H1 (cell line): ENCODE measurements around the gene C14orf93. TPM values are rescaled to one million over a fixed set of nuclear protein-coding genes. Genes with fewer than 3 reads are reported as not detected.

Experiments
- YY1 ChIP-seq: IDR thresholded peaks from 2 replicates; pipeline ENCODE4 v1.6.1; 2011; ENCODE audit warnings: low read depth, mild to moderate bottlenecking, low read length
- polyA plus RNA-seq, 7 experiments: library from polyadenylated mRNA; depleted of rRNA in 3 of 7; stranded (reverse) in 5 of 7; unstranded in 2 of 7; fragments of >200 nt in 5 of 7; fragments of 200-250 nt in 2 of 7; gene quantifications; 1 replicate in 5 of 7; 2 replicates in 1 of 7; 4 replicates in 1 of 7; pipeline versions ENCODE4 v1.2.1 to v1.2.3, GENCODE V29; 2011 to 2013; ENCODE audit warnings: missing spikeins in 2 of 7, mixed read lengths in 2 of 7
- total RNA-seq: library from RNA; stranded (reverse); fragmentation: NEBNext Ultra II Directional; extraction: Animal tissue kit (Norgen Biotek cat#: 25700); gene quantifications from 2 replicates; pipeline ENCODE4 v1.2.1, GENCODE V29; 2021
- TF ChIP-seq, protein P1 (sequence below): IDR thresholded peaks from 2 replicates; pipeline ENCODE4 v1.6.1; 2012; ENCODE audit warnings: inconsistent platforms
- TF ChIP-seq, protein P2 (sequence below): IDR thresholded peaks from 2 replicates; pipeline ENCODE4 v1.6.1; 2012; ENCODE audit warnings: inconsistent platforms

C14orf93 gene
- total and polyA plus RNA-seq, 2 of the 8 experiments (the other 6 are each of a cell fraction or from before 2014, with no cell fraction given): 7.8 to 8.2 TPM

DNA sequence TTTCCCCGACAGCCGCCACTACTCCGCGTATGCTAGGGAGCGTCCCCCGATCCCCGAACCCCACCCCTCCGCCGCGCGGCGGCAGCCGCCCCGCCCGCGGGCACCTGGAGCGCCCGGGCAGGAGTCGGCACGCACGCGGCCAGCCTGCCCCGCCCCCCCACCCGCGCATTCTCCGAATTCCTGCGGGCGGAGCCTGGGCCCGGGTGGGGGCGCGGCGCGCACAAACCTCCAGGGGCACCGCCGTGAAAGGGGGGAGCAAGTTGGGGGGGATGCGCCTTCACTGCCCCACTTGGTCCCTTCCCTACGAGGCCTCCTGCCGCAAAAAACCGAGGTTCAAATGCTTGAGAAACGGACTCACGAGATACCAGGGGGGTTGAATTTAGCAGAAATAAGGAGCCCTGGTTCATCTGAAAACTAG lies 29.3 kb downstream of the C14orf93 start (continued):
- TF ChIP-seq, protein P1, sequence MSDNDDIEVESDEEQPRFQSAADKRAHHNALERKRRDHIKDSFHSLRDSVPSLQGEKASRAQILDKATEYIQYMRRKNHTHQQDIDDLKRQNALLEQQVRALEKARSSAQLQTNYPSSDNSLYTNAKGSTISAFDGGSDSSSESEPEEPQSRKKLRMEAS: peak; percentile 19; the same call in 1 of the 2 replicates
- TF ChIP-seq, protein P2, sequence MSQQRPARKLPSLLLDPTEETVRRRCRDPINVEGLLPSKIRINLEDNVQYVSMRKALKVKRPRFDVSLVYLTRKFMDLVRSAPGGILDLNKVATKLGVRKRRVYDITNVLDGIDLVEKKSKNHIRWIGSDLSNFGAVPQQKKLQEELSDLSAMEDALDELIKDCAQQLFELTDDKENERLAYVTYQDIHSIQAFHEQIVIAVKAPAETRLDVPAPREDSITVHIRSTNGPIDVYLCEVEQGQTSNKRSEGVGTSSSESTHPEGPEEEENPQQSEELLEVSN: no peak; the same call in 1 of the 2 replicates
- 0 out of 2 replicates have a peak, but pooled peaks have one; percentile 4 for TF ChIP-seq YY1
